ENCODE results near the gene UGT1A8.

GRCh38 chr2:233791883-233792329 is 174.5 kb downstream of the UGT1A8 start:
- TF ChIP-seq CTCF (IDR thresholded peaks at IDR 0.05; ENCODE audit: low read depth, low read length) (no peak), EZH2phosphoT487 (IDR thresholded peaks at IDR 0.05; ENCODE audit: low read depth) (no peak)

All from OCI-LY3 (cell line).